Neutrophil (primary cell): Measurements from ENCODE around the gene GDPD4.

Experiments
- H3K27ac ChIP-seq: fragments of 200-600 bp; sonication (generic); 2 replicates; pipeline ENCODE4 v1.5.1; 2016; ENCODE audit warnings: mild to moderate bottlenecking, moderate library complexity
- H3K27me3 ChIP-seq: fragments of 200-600 bp; sonication (generic); 2 replicates; pipeline ENCODE4 v1.6.0; 2016; ENCODE audit warnings: mild to moderate bottlenecking
- H3K36me3 ChIP-seq: fragments of 200-600 bp; sonication (generic); 2 replicates; pipeline ENCODE4 v1.5.1; 2017
- H3K4me1 ChIP-seq, 2 experiments: fragments of 200-600 bp in 1 of 2; sonication (generic) in 1 of 2; 1 replicate in 1 of 2; 2 replicates in 1 of 2; pipeline versions ENCODE4 v1.5.1 to v1.6.1; 2013 to 2016; ENCODE audit warnings: low read depth in 1 of 2, low read length in 1 of 2, mild to moderate bottlenecking in 1 of 2, moderate library complexity in 1 of 2; ENCODE audit not compliant: control insufficient read depth in 1 of 2, insufficient read depth in 1 of 2
- H3K4me3 ChIP-seq, 2 experiments: fragments of 200-600 bp in 1 of 2; sonication (generic) in 1 of 2; 1 replicate in 1 of 2; 2 replicates in 1 of 2; pipeline ENCODE4 v1.5.1; 2013 to 2016; ENCODE audit warnings: low read depth in 1 of 2, low read length in 1 of 2, mild to moderate bottlenecking in 1 of 2, moderate library complexity in 1 of 2
- H3K9me3 ChIP-seq: fragments of 200-600 bp; sonication (generic); 2 replicates; pipeline ENCODE4 v1.5.1; 2016
- TF ChIP-seq, protein P1 (sequence below): fragments of 200-600 bp; sonication (generic); IDR thresholded peaks from 2 replicates; pipeline ENCODE4 v1.5.1; 2016; ENCODE audit warnings: antibody characterized with exemption

GDPD4 gene

GRCh38 chr11:77171885-77172665, 129.4 kb downstream of the GDPD4 start:
- Histone ChIP-seq H3K9me3 (no peaks in the 10 kb centered on the region), H3K4me1 (peaks cover 16 to 21% of the 10 kb centered on the region in 2 experiments), H3K36me3 (no peaks in the 10 kb centered on the region), H3K27me3 (no peaks in the 10 kb centered on the region), H3K4me3 (no peak overlapping the region), H3K27ac (no peak overlapping the region)
- TF ChIP-seq, protein P1, sequence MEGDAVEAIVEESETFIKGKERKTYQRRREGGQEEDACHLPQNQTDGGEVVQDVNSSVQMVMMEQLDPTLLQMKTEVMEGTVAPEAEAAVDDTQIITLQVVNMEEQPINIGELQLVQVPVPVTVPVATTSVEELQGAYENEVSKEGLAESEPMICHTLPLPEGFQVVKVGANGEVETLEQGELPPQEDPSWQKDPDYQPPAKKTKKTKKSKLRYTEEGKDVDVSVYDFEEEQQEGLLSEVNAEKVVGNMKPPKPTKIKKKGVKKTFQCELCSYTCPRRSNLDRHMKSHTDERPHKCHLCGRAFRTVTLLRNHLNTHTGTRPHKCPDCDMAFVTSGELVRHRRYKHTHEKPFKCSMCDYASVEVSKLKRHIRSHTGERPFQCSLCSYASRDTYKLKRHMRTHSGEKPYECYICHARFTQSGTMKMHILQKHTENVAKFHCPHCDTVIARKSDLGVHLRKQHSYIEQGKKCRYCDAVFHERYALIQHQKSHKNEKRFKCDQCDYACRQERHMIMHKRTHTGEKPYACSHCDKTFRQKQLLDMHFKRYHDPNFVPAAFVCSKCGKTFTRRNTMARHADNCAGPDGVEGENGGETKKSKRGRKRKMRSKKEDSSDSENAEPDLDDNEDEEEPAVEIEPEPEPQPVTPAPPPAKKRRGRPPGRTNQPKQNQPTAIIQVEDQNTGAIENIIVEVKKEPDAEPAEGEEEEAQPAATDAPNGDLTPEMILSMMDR = no peak

DNA sequence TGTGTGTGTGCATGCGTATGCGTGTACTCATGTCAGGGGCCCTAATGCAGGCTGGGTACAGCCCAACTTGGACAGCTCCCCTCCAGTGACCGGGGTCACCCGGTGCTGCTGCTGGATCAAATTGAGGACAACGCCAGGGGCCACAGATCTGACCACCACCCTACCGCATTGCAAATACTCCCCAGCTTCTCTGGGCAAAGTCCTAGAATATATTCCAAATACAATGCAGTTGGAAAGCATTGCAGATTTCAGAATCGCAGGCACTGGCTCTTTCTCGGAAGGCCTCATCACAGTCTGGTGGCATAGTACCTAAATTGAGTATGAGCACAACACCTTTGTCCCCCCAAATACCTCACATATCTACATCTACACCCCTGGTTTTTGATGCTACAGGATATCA, 130.2 kb downstream of the GDPD4 start:
- TF ChIP-seq, protein P1 = no peak
- Histone ChIP-seq H3K9me3 (no peaks in the 10 kb centered on the region), H3K36me3 (no peaks in the 10 kb centered on the region), H3K4me3 (no peak overlapping the region), H3K27me3 (no peaks in the 10 kb centered on the region), H3K27ac (no peak overlapping the region), H3K4me1 (peaks cover 14 to 18% of the 10 kb centered on the region in 2 experiments)

DNA sequence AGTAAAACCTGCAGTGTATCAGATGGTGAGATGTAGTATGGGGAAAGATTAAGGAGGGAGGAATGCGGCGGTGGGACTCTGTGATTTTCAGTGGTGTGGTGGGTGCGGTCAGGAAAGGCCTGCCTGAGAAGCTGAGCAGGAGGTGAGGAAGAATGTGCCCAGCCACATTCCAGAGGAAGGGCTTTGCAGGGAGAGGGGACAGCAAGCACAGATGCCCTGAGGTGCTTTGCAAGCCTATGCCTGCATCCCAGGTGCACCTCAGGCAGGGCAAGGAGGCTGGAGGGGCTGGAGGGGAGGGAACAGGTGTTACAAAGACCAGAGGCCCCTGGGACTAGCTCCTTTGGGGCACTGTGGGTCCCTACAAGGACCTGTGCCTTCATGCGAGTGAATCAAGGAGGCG, 131.4 kb downstream of the GDPD4 start:
- Histone ChIP-seq H3K4me1 (peaks cover 2 to 7% of the 10 kb centered on the region in 2 experiments), H3K36me3 (no peaks in the 10 kb centered on the region), H3K9me3 (no peaks in the 10 kb centered on the region), H3K4me3 (no peak overlapping the region), H3K27me3 (no peaks in the 10 kb centered on the region), H3K27ac (no peak overlapping the region)
- TF ChIP-seq, protein P1 = no peak

GRCh38 chr11:77167791-77168190, 133.7 kb downstream of the GDPD4 start:
- Histone ChIP-seq H3K27me3 (no peaks in the 10 kb centered on the region), H3K27ac (no peak overlapping the region), H3K9me3 (no peaks in the 10 kb centered on the region), H3K36me3 (no peaks in the 10 kb centered on the region), H3K4me1 (no peaks in the 10 kb centered on the region), H3K4me3 (no peak overlapping the region)
- TF ChIP-seq, protein P1 = no peak

- Histone ChIP-seq H3K27ac (no peak overlapping the region), H3K4me3 (no peak overlapping the region), H3K9me3 (no peaks in the 10 kb centered on the region), H3K36me3 (no peaks in the 10 kb centered on the region), H3K27me3 (no peaks in the 10 kb centered on the region), H3K4me1 (no peaks in the 10 kb centered on the region)
- TF ChIP-seq, protein P1 = no peak
These were observed 134.3 kb downstream of the GDPD4 start for GRCh38 chr11:77167111-77167626.
